K562 (cell line): Measurements from ENCODE around the gene CDC14A. TPM values are rescaled to one million over a fixed set of nuclear protein-coding genes. Genes with fewer than 3 reads are reported as not detected.

Experiments used
- ATAC-seq: fragments of 200-7000 bp; cut with Tn5 transposase; 3 replicates; pipeline ENCODE4 v1.9.1; 2020; ENCODE audit warnings: moderate library complexity
- BruUV-seq: library from RNA; stranded (reverse); fragments of 400-500 nt; replicated peaks from 2 replicates; lab custom pipeline; 2021; lab: Mats Ljungman, UMichigan
- CTCF ChIA-PET: fragments of 300-600 bp; formaldehyde crosslinking; extraction: SDS; loops from one replicate; lab custom pipeline; 2021; ENCODE audit warnings: low intra/inter-chr PET ratio; lab: Yijun Ruan, JAX
- POLR2A ChIA-PET: fragments of 300-600, 350-650 bp; sonication (Branson Sonifier 250); formaldehyde crosslinking; extraction: SDS; loops from one replicate; lab custom pipeline; 2021; ENCODE audit warnings: antibody characterized with exemption, inconsistent platforms; lab: Yijun Ruan, JAX
- DNase-seq, 4 experiments: peaks; one replicate each; pipeline versions ENCODE4 v3.0.0 to v3.0.0-alpha.2; 2011 to 2018; ENCODE audit warnings: low spot score in 3 of 4, mixed read lengths in 3 of 4; ENCODE audit errors: extremely low read depth in 1 of 4
- FAIRE-seq: peaks from 2 replicates; lab custom pipeline; 2011; peaks lifted over from hg19 to GRCh38; lab: Jason Lieb, UNC
- H2AFZ ChIP-seq: 2 replicates; pipeline ENCODE4 v1.6.0; 2011; ENCODE audit warnings: low read depth, low read length, control low read depth, inconsistent platforms
- H3K27ac ChIP-seq: fragments of 200-600 bp; 3 replicates; pipeline ENCODE4 v1.8.0; 2011; ENCODE audit warnings: low read depth, mild to moderate bottlenecking, control low read depth, inconsistent platforms, low read length, moderate library complexity, mixed read lengths; ENCODE audit errors: extremely low read depth
- H3K27me3 ChIP-seq, 2 experiments: fragments of 300-600 bp in 1 of 2; 2 replicates in 1 of 2; 3 replicates in 1 of 2; pipeline versions ENCODE4 v1.6.0 to v1.8.0; 2011; ENCODE audit warnings: inconsistent platforms in 2 of 2, low read length in 2 of 2, mild to moderate bottlenecking in 1 of 2, mixed read lengths in 1 of 2, moderate library complexity in 1 of 2; ENCODE audit not compliant: control insufficient read depth in 2 of 2, insufficient read depth in 2 of 2
- H3K36me3 ChIP-seq: fragments of 300-600 bp; 3 replicates; pipeline ENCODE4 v1.8.0; 2011; ENCODE audit warnings: mild to moderate bottlenecking, low read length, inconsistent platforms; ENCODE audit not compliant: control insufficient read depth, insufficient read depth
- H3K4me1 ChIP-seq, 2 experiments: fragments of 200-600 bp in 1 of 2; replicated peaks in 1 of 2; 2 replicates in 1 of 2; 3 replicates in 1 of 2; pipeline versions ENCODE4 v1.5.1 to v1.8.0; 2011; ENCODE audit warnings: inconsistent platforms in 2 of 2, low read length in 2 of 2, mild to moderate bottlenecking in 1 of 2, mixed read lengths in 1 of 2, moderate library complexity in 1 of 2; ENCODE audit not compliant: control insufficient read depth in 2 of 2, insufficient read depth in 2 of 2
- H3K4me2 ChIP-seq: 2 replicates; pipeline ENCODE4 v1.6.1; 2011; ENCODE audit warnings: low read length, control low read depth, inconsistent platforms, mixed read lengths; ENCODE audit not compliant: insufficient read depth
- H3K4me3 ChIP-seq: fragments of 200-600 bp; sonication (generic), shearing (Covaris generic); 2 replicates; pipeline ENCODE4 v1.5.1; 2016; ENCODE audit warnings: control low read depth, inconsistent platforms
- H3K79me2 ChIP-seq: fragments of 200-600 bp; 3 replicates; pipeline ENCODE4 v1.8.0; 2011; ENCODE audit warnings: low read length, inconsistent platforms; ENCODE audit not compliant: control insufficient read depth, insufficient read depth
- H3K9ac ChIP-seq, 2 experiments: 2 replicates each; pipeline versions ENCODE4 v1.6.0 to v1.6.1; 2011; ENCODE audit warnings: low read depth in 2 of 2, low read length in 2 of 2, control low read depth in 1 of 2, inconsistent platforms in 1 of 2, mild to moderate bottlenecking in 1 of 2, mixed read lengths in 1 of 2; ENCODE audit not compliant: insufficient read depth in 1 of 2
- H3K9me1 ChIP-seq: one replicate; pipeline ENCODE4 v1.6.0; 2011; ENCODE audit warnings: inconsistent platforms, mild to moderate bottlenecking, low read length, moderate library complexity; ENCODE audit not compliant: control insufficient read depth, insufficient read depth
- H3K9me3 ChIP-seq: replicated peaks from 2 replicates; pipeline ENCODE4 v1.5.1; 2011; ENCODE audit warnings: low read depth, low read length, inconsistent platforms; ENCODE audit not compliant: control insufficient read depth, insufficient read depth
- H4K20me1 ChIP-seq: replicated peaks from 2 replicates; pipeline ENCODE4 v1.6.1; 2011; ENCODE audit warnings: low read length, inconsistent platforms, mixed read lengths; ENCODE audit not compliant: control insufficient read depth, insufficient read depth
- ARID1B ChIP-seq: fragments of 450-650 bp; IDR thresholded peaks from 2 replicates; pipeline ENCODE4 v1.6.1; 2016; ENCODE audit warnings: antibody characterized with exemption, mild to moderate bottlenecking, inconsistent platforms
- BCOR ChIP-seq: fragments of 450-650 bp; IDR thresholded peaks from 2 replicates; pipeline ENCODE4 v1.6.1; 2016
- C11orf30 ChIP-seq: fragments of 450-650 bp; IDR thresholded peaks from 2 replicates; pipeline ENCODE4 v1.6.1; 2016; ENCODE audit warnings: low read depth, mild to moderate bottlenecking
- CBFA2T3 ChIP-seq: fragments of 450-650 bp; IDR thresholded peaks from 2 replicates; pipeline ENCODE4 v1.6.1; 2017
- HMG20A ChIP-seq: fragments of 450-650 bp; formaldehyde crosslinking; conservative IDR thresholded peaks from 2 replicates; pipeline ENCODE4 v1.4.0; 2020; ENCODE audit warnings: mild to moderate bottlenecking, mixed read lengths
- HNRNPL ChIP-seq: fragments of 200-400 bp; formaldehyde crosslinking; IDR thresholded peaks from 2 replicates; pipeline ENCODE4 v1.6.1; 2017; ENCODE audit warnings: low read depth, mild to moderate bottlenecking, low read length
- HSF4 ChIP-seq: fragments of 250-450 bp; sonication (Bioruptor Pico); IDR thresholded peaks from 2 replicates; pipeline ENCODE4 v2.1.2; 2022; ENCODE audit warnings: mild to moderate bottlenecking, moderate library complexity, borderline replicate concordance
- NCOA4 ChIP-seq: fragments of 450-650 bp; IDR thresholded peaks from 2 replicates; pipeline ENCODE4 v1.6.1; 2018; ENCODE audit warnings: mild to moderate bottlenecking; ENCODE audit not compliant: partially characterized antibody
- POLR2H ChIP-seq: IDR thresholded peaks from 2 replicates; pipeline ENCODE4 v1.6.1; 2016; ENCODE audit warnings: missing genetic modification characterization, low read depth, mild to moderate bottlenecking, control low read depth, missing compliant biosample characterization, moderate library complexity
- PRPF4 ChIP-seq: fragments of 200-400 bp; formaldehyde crosslinking; IDR thresholded peaks from one replicate; pipeline ENCODE4 v1.6.1; 2017; ENCODE audit warnings: low read length, low read depth, mild to moderate bottlenecking; ENCODE audit not compliant: insufficient read depth, poor library complexity, severe bottlenecking
- SOX6 ChIP-seq: fragments of 450-650 bp; IDR thresholded peaks from 2 replicates; pipeline ENCODE4 v1.6.1; 2014; ENCODE audit warnings: mild to moderate bottlenecking
- SUPT5H ChIP-seq: fragments of 450-650 bp; IDR thresholded peaks from 2 replicates; pipeline ENCODE4 v1.6.1; 2016
- TEAD1 ChIP-seq, 2 experiments: fragments of 450-650 bp in 1 of 2; sonication (generic) in 1 of 2; formaldehyde crosslinking; IDR thresholded peaks; 2 replicates each; pipeline versions ENCODE4 v1.4.0 to v1.8.0; 2020 to 2022; ENCODE audit warnings: mild to moderate bottlenecking in 2 of 2, missing genetic modification reagents in 1 of 2
- ZNF79 ChIP-seq: fragments of 250-450 bp; sonication (Bioruptor Pico); IDR thresholded peaks from 2 replicates; pipeline ENCODE4 v1.4.0; 2020; ENCODE audit warnings: low read depth, mild to moderate bottlenecking, moderate library complexity
- WGBS: fragments of 100-300 bp; shearing (Covaris generic); methylation state at CpG from one replicate; pipeline ENCODE4 v1.1.6; 2016; ENCODE audit warnings: low coverage, mixed read lengths; ENCODE audit not compliant: insufficient coverage; ENCODE audit errors: missing lambda C conversion rate; 5-methylcytosine and 5-hydroxymethylcytosine counted together
- in situ Hi-C: fragments of 300-500 bp; cut with MboI; formaldehyde crosslinking; loops from 4 replicates; pipeline ENCODE4 v1.15.0; 2018; ENCODE audit warnings: inconsistent platforms, mixed read lengths
- intact Hi-C: fragments of 100-400 bp; cut with micrococcal nuclease; formaldehyde crosslinking; loops from 2 replicates; pipeline ENCODE4 v1.14.2; 2022
- polyA plus RNA-seq, 8 experiments: library from polyadenylated mRNA; depleted of rRNA in 4 of 8; stranded (reverse) in 5 of 8; unstranded in 3 of 8; fragments of >200 nt; fragmentation: Nextera tagmentation in 2 of 8; fragmentation: Illumina TruSeq in 1 of 8; extraction: Ambion mirVana in 2 of 8; extraction: Trizol in 1 of 8; gene quantifications; 2 replicates each; pipeline versions ENCODE4 v1.2.1 to v1.2.3, GENCODE V29; 2011 to 2014; ENCODE audit warnings: inconsistent platforms in 1 of 8, missing spikeins in 1 of 8
- total RNA-seq, 7 experiments: library from RNA; depleted of rRNA in 6 of 7; stranded (reverse); fragments of >200 nt in 6 of 7; fragmentation: Illumina TruSeq in 2 of 7; extraction: Trizol in 2 of 7; gene quantifications; 2 replicates each; pipeline versions ENCODE4 v1.2.1 to v1.2.3, GENCODE V29; 2011 to 2021; ENCODE audit warnings: low replicate concordance in 1 of 7

Gene CDC14A
- total and polyA plus RNA-seq, 9 of the 15 experiments (the other 6 are each of a cell fraction or from before 2014, with no cell fraction given), result 17.0 to 74.3 (median 33.4) TPM

GRCh38 chr1:100455478-100456072 lies 103.3 kb downstream of the CDC14A start (continued):
- TF ChIP-seq HNRNPL (no peak), POLR2H (tag) (0 out of 2 replicates have a peak, but pooled peaks have one; percentile 22)

- peak; percentile 11 for FAIRE-seq
Observed at GRCh38 chr1:100456880-100457279, 104.6 kb downstream of the CDC14A start.

More at GRCh38 chr1:100456880-100457279, 104.6 kb downstream of the CDC14A start:
- H3K79me2 ChIP-seq, result peaks cover 17% of the 10 kb centered on the region; the same call in 2 of the 3 replicates
- 47% methylated on average over 2 of the region's 2 CpGs for WGBS
- no peaks in the 10 kb centered on the region for H3K9me3 ChIP-seq
- intact Hi-C loops (loop anchor here (5.0 to 10.0 kb wide), 3 partner anchors 70 to 322 kb away; partner anchors contain the start of genes SASS6 and TRMT13), in situ Hi-C loops (loop anchor here (10.0 kb wide), 1 partner anchor 652 kb away; no protein-coding TSS in a partner anchor)
- ATAC-seq (no peak), DNase-seq (no peak)
- peaks cover 0 to 6% of the 10 kb centered on the region in 2 experiments; a peak in 3 of 5 replicates for H3K4me1 ChIP-seq
- ChIA-PET CTCF (no interaction called here), POLR2A (interaction anchor here (0.9 kb wide), 1 partner anchor 9 kb away, joined by 4 read pairs; no protein-coding TSS in a partner anchor)
- H4K20me1 ChIP-seq, result no peaks in the 10 kb centered on the region
- H3K4me3 ChIP-seq, result no peak overlapping the region
- no peak overlapping the region for H2AFZ ChIP-seq
- H3K27ac ChIP-seq, result no peak overlapping the region
- no peak overlapping the region for H3K4me2 ChIP-seq
- H3K9ac ChIP-seq, result no peak overlapping the region
- H3K9me1 ChIP-seq, result no peaks in the 10 kb centered on the region
- BruUV-seq, result no TSS peak
- no peaks in the 10 kb centered on the region for H3K27me3 ChIP-seq
- TF ChIP-seq HSF4 (CRISPR knock-in tag) (no peak), ARID1B (peak; percentile 36; the same call in 1 of the 2 replicates), HMG20A (CRISPR knock-in tag) (no peak), BCOR (no peak), PRPF4 (no peak), SUPT5H (no peak), TEAD1 (CRISPR knock-in tag; IDR thresholded peaks at IDR 0.05) (no peak), SOX6 (0 out of 2 replicates have a peak, but pooled peaks have one; percentile 13), CBFA2T3 (peak; percentile 13; the same call in 1 of the 2 replicates), NCOA4 (no peak), ZNF79 (peak; percentile 87), C11orf30 (0 out of 2 replicates have a peak, but pooled peaks have one; percentile 6)
- H3K36me3 ChIP-seq, result peaks cover 59% of the 10 kb centered on the region
